Measurements from ENCODE around the gene MKNK2. TPM values are rescaled to one million over a fixed set of nuclear protein-coding genes. Genes with fewer than 3 reads are reported as not detected.
A peak's percentile ranks its signal among the peaks of the same experiment; 100 is the strongest.

Gene MKNK2
- total RNA-seq, 1 experiment from 2014 or later, result 240 TPM

GRCh38 chr19:2048104-2048958 is 2.7 kb downstream of the MKNK2 start:
- BruUV-seq (replicated peaks), result no TSS peak
- ChIA-PET POLR2A (no interaction called here), CTCF (no interaction called here)
- Histone ChIP-seq H3K9me3 (ENCODE audit: control insufficient read depth, insufficient read depth, low read depth, low read length) (no peaks in the 10 kb centered on the region), H3K27me3 (ENCODE audit: control insufficient read depth, insufficient read depth, low read length) (no peaks in the 10 kb centered on the region), H3K36me3 (ENCODE audit: control insufficient read depth, insufficient read depth, low read length) (peaks cover 6% of the 10 kb centered on the region; the same call in 1 of the 2 replicates), H3K4me3 (ENCODE audit: low read depth in 2 of 2, low read length in 2 of 2) (peak overlapping the region; percentile 78 to 84), H3K27ac (ENCODE audit: low read length) (peak overlapping the region; percentile 75), H3K4me1 (ENCODE audit: control insufficient read depth, insufficient read depth, low read length) (peaks cover 42% of the 10 kb centered on the region)
- in situ Hi-C loops (cut with HindIII; ENCODE audit: low pct_unique_long_range_greater_than_20kb, low sequenced_read_pairs), result no loop called here
- DNase-seq (ENCODE audit: low read depth, low spot score), result no peak
- intact Hi-C loops (cut with micrococcal nuclease; ENCODE audit: unreplicated experiment), result no loop called here
- TF ChIP-seq REST (IDR thresholded peaks at IDR 0.05; ENCODE audit: insufficient read depth in 1 of 2, low read depth in 2 of 2, low read length in 1 of 2) (no peak), TCF7L2 (IDR thresholded peaks at IDR 0.05; ENCODE audit: low read depth, low read length) (no peak), POLR2AphosphoS5 (IDR thresholded peaks at IDR 0.05; ENCODE audit: low read depth, low read length) (no peak), SIN3A (IDR thresholded peaks at IDR 0.05; ENCODE audit: borderline replicate concordance, insufficient read depth, low read depth, low read length) (no peak)
- TF ChIP-seq, protein P1, sequence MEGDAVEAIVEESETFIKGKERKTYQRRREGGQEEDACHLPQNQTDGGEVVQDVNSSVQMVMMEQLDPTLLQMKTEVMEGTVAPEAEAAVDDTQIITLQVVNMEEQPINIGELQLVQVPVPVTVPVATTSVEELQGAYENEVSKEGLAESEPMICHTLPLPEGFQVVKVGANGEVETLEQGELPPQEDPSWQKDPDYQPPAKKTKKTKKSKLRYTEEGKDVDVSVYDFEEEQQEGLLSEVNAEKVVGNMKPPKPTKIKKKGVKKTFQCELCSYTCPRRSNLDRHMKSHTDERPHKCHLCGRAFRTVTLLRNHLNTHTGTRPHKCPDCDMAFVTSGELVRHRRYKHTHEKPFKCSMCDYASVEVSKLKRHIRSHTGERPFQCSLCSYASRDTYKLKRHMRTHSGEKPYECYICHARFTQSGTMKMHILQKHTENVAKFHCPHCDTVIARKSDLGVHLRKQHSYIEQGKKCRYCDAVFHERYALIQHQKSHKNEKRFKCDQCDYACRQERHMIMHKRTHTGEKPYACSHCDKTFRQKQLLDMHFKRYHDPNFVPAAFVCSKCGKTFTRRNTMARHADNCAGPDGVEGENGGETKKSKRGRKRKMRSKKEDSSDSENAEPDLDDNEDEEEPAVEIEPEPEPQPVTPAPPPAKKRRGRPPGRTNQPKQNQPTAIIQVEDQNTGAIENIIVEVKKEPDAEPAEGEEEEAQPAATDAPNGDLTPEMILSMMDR (IDR thresholded peaks at IDR 0.05), result no peak
- no peak for ATAC-seq

DNA sequence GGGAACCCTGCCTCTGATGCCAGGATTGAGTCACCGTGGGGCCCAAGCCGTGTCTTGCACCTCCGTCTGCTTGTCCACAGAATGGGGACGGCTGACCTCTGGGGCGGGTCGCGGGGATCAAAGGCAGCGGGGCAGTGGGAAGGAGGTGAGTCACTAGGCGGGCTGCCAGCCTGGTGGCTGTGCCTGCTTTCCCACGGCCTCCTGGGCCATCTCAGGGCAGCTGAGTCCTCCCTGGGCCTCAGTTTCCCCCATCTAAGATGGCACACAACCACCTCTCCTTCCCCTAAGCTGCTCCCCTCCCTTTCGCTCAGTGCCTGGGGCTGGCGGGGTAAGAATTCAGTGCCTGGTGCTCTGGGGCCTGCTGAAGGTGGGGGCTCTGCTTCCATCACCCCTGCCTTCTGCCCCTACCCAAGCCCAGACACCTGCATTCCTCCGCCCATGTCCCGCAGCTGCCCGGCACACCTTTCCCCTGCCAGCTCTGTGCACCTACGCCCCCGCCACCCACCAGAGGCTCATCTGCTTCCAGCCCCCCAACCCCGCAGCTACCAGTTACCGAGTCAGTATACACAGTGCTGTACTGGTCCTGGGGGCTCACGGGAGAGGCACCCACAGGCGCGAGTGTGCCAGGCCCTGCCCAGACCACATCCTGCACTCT is 3.5 kb downstream of the MKNK2 start:
- Histone ChIP-seq H3K27me3 (ENCODE audit: control insufficient read depth, insufficient read depth, low read length) (no peaks in the 10 kb centered on the region), H3K27ac (ENCODE audit: low read length) (peak overlapping the region; percentile 23), H3K4me3 (ENCODE audit: low read depth in 2 of 2, low read length in 2 of 2) (peak overlapping the region; percentile 78 to 84), H3K9me3 (ENCODE audit: control insufficient read depth, insufficient read depth, low read depth, low read length) (no peaks in the 10 kb centered on the region), H3K4me1 (ENCODE audit: control insufficient read depth, insufficient read depth, low read length) (peaks cover 48% of the 10 kb centered on the region), H3K36me3 (ENCODE audit: control insufficient read depth, insufficient read depth, low read length) (peaks cover 6% of the 10 kb centered on the region; the same call in 1 of the 2 replicates)
- BruUV-seq (replicated peaks), result TSS peak; percentile 50
- intact Hi-C loops (cut with micrococcal nuclease; ENCODE audit: unreplicated experiment) (no loop called here), in situ Hi-C loops (cut with HindIII; ENCODE audit: low pct_unique_long_range_greater_than_20kb, low sequenced_read_pairs) (no loop called here)
- ChIA-PET CTCF (no interaction called here), POLR2A (no interaction called here)
- ATAC-seq, result no peak
- TF ChIP-seq TCF7L2 (IDR thresholded peaks at IDR 0.05; ENCODE audit: low read depth, low read length) (peak; percentile 92), SIN3A (IDR thresholded peaks at IDR 0.05; ENCODE audit: borderline replicate concordance, insufficient read depth, low read depth, low read length) (no peak), REST (IDR thresholded peaks at IDR 0.05; ENCODE audit: insufficient read depth in 1 of 2, low read depth in 2 of 2, low read length in 1 of 2) (no peak)
- no peak for DNase-seq (ENCODE audit: low read depth, low spot score)

Data from Panc1 (cell line).